ENCODE data around the gene NRM.
"Not testable (repeated sequence)": the region's sequence is repeated elsewhere in the genome, so short reads cannot be mapped to it uniquely, and the experiment has no call there.

Gene NRM

GRCh38 chr6:30721198-30722024 is 30.6 kb upstream of the NRM start:
- DNase-seq: peak; percentile 14 to 89 (median 74)

- DNase-seq: peak in 32 of 51 donors; percentile 1 to 76 (median 34)
These were observed 30.0 kb upstream of the NRM start for GRCh38 chr6:30720738-30721197.

GRCh38 chr6:30719791-30720737 is 29.3 kb upstream of the NRM start, which contains the start of gene TUBB:
TUBB (plus strand) TSS chr6:30720352; CDS start chr6:30720507, 155 bp downstream.
- DNase-seq: peak; percentile 60 to 99 (median 96)

- DNase-seq: no peak
These were observed 28.6 kb upstream of the NRM start for GRCh38 chr6:30719356-30719755.

- not testable (repeated sequence) for DNase-seq
These were observed 27.3 kb upstream of the NRM start for GRCh38 chr6:30717845-30718720.

GRCh38 chr6:30717129-30717844 is 26.5 kb upstream of the NRM start, which contains the start of gene MDC1:
MDC1 (minus strand) TSS chr6:30717281; CDS start chr6:30715175, 2,106 bp downstream.
- peak; percentile 72 to 100 (median 99) for DNase-seq

GRCh38 chr6:30716879-30717128 is 26.0 kb upstream of the NRM start:
- no peak for DNase-seq

GRCh38 chr6:30714263-30714662 is 23.5 kb upstream of the NRM start:
- no peak for DNase-seq

GRCh38 chr6:30712441-30712945 is 21.7 kb upstream of the NRM start:
- DNase-seq: no peak

GRCh38 chr6:30711758-30712380 is 21.1 kb upstream of the NRM start:
- no peak for DNase-seq

GRCh38 chr6:30709101-30709868 is 18.5 kb upstream of the NRM start:
- no peak for DNase-seq

GRCh38 chr6:30707281-30707850 is 16.6 kb upstream of the NRM start:
- DNase-seq: no peak

GRCh38 chr6:30705620-30706019 is 14.8 kb upstream of the NRM start:
- no peak for DNase-seq

- DNase-seq: no peak
These were observed 13.0 kb upstream of the NRM start for GRCh38 chr6:30703821-30704220.

- DNase-seq: no peak
These were observed 12.2 kb upstream of the NRM start for GRCh38 chr6:30703011-30703410.

- no peak for DNase-seq
These were observed 9.6 kb upstream of the NRM start for GRCh38 chr6:30700340-30700739.

GRCh38 chr6:30696432-30696831 is 5.6 kb upstream of the NRM start:
- no peak for DNase-seq

- DNase-seq: no peak
These were observed 544 bp upstream of the NRM start for GRCh38 chr6:30691208-30691847.
